ENCODE results near the gene PGLYRP1.

DNA sequence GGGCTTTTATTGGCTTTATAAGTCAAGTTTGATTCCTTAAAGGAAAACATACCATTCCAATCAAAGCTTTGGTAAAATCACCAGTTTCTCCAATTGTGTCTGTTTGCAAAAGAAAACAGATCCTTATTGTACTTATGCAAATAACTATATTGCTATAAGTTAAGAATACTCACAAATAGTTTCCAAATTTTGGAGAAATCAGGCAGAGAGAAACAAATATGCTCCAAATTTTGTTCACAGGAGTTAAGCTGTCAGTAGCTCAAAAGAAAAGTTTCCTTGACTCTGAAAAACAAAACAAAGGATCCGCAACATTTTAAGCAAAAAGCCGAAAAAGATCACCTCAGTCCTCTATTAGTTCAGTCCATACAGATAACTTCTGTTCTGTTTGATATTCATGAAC, 37.2 kb upstream of the PGLYRP1 start:
- TF ChIP-seq, protein P1, sequence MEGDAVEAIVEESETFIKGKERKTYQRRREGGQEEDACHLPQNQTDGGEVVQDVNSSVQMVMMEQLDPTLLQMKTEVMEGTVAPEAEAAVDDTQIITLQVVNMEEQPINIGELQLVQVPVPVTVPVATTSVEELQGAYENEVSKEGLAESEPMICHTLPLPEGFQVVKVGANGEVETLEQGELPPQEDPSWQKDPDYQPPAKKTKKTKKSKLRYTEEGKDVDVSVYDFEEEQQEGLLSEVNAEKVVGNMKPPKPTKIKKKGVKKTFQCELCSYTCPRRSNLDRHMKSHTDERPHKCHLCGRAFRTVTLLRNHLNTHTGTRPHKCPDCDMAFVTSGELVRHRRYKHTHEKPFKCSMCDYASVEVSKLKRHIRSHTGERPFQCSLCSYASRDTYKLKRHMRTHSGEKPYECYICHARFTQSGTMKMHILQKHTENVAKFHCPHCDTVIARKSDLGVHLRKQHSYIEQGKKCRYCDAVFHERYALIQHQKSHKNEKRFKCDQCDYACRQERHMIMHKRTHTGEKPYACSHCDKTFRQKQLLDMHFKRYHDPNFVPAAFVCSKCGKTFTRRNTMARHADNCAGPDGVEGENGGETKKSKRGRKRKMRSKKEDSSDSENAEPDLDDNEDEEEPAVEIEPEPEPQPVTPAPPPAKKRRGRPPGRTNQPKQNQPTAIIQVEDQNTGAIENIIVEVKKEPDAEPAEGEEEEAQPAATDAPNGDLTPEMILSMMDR (IDR thresholded peaks at IDR 0.05) = no peak
- TF ChIP-seq POLR2AphosphoS5 (IDR thresholded peaks at IDR 0.05; ENCODE audit: low read depth, low read length) = no peak
- TF ChIP-seq, protein P2, sequence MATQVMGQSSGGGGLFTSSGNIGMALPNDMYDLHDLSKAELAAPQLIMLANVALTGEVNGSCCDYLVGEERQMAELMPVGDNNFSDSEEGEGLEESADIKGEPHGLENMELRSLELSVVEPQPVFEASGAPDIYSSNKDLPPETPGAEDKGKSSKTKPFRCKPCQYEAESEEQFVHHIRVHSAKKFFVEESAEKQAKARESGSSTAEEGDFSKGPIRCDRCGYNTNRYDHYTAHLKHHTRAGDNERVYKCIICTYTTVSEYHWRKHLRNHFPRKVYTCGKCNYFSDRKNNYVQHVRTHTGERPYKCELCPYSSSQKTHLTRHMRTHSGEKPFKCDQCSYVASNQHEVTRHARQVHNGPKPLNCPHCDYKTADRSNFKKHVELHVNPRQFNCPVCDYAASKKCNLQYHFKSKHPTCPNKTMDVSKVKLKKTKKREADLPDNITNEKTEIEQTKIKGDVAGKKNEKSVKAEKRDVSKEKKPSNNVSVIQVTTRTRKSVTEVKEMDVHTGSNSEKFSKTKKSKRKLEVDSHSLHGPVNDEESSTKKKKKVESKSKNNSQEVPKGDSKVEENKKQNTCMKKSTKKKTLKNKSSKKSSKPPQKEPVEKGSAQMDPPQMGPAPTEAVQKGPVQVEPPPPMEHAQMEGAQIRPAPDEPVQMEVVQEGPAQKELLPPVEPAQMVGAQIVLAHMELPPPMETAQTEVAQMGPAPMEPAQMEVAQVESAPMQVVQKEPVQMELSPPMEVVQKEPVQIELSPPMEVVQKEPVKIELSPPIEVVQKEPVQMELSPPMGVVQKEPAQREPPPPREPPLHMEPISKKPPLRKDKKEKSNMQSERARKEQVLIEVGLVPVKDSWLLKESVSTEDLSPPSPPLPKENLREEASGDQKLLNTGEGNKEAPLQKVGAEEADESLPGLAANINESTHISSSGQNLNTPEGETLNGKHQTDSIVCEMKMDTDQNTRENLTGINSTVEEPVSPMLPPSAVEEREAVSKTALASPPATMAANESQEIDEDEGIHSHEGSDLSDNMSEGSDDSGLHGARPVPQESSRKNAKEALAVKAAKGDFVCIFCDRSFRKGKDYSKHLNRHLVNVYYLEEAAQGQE (IDR thresholded peaks at IDR 0.05; ENCODE audit: insufficient read depth in 1 of 2, low read depth in 2 of 2, low read length in 1 of 2) = no peak
- TF ChIP-seq SIN3A (IDR thresholded peaks at IDR 0.05; ENCODE audit: borderline replicate concordance, insufficient read depth, low read depth, low read length) = no peak
- no peak for TF ChIP-seq TCF7L2 (IDR thresholded peaks at IDR 0.05; ENCODE audit: low read depth, low read length)
